ENCODE results near the gene SLC7A6OS.

DNA sequence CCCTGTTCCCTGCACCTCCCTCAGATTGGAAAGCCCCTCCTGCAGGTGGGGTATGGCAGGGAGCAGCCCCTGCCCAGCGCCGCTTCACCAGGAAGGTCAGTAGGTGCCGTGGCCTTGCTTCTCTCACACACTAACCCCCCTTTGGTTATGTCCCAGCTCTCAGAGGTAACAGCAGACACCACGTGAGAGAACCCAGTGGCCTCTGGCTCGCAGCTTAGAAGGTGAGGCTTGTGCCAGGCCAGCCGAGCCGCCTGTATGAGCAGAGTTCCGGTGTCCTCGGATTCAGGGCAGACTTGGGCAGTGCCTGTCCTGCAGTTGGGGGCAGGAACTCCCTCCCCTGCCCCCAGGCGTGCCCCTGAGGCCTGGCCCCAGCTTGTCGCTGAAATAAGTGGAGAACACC lies 47.2 kb upstream of the SLC7A6OS start:
- TF ChIP-seq RAD21 (IDR thresholded peaks at IDR 0.05; ENCODE audit: low read depth) (no peak), TAF1 (IDR thresholded peaks at IDR 0.05; ENCODE audit: low read depth) (no peak), YY1 (IDR thresholded peaks at IDR 0.05; ENCODE audit: low read depth) (no peak), EP300 (IDR thresholded peaks at IDR 0.05; ENCODE audit: borderline replicate concordance) (no peak), CEBPB (IDR thresholded peaks at IDR 0.05) (no peak), EGR1 (IDR thresholded peaks at IDR 0.05) (no peak), FOXM1 (IDR thresholded peaks at IDR 0.05; ENCODE audit: borderline replicate concordance, low read depth) (no peak), NFIC (IDR thresholded peaks at IDR 0.05) (no peak)
- TF ChIP-seq, protein P1, sequence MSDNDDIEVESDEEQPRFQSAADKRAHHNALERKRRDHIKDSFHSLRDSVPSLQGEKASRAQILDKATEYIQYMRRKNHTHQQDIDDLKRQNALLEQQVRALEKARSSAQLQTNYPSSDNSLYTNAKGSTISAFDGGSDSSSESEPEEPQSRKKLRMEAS (IDR thresholded peaks at IDR 0.05), result no peak
- TF ChIP-seq, protein P2, sequence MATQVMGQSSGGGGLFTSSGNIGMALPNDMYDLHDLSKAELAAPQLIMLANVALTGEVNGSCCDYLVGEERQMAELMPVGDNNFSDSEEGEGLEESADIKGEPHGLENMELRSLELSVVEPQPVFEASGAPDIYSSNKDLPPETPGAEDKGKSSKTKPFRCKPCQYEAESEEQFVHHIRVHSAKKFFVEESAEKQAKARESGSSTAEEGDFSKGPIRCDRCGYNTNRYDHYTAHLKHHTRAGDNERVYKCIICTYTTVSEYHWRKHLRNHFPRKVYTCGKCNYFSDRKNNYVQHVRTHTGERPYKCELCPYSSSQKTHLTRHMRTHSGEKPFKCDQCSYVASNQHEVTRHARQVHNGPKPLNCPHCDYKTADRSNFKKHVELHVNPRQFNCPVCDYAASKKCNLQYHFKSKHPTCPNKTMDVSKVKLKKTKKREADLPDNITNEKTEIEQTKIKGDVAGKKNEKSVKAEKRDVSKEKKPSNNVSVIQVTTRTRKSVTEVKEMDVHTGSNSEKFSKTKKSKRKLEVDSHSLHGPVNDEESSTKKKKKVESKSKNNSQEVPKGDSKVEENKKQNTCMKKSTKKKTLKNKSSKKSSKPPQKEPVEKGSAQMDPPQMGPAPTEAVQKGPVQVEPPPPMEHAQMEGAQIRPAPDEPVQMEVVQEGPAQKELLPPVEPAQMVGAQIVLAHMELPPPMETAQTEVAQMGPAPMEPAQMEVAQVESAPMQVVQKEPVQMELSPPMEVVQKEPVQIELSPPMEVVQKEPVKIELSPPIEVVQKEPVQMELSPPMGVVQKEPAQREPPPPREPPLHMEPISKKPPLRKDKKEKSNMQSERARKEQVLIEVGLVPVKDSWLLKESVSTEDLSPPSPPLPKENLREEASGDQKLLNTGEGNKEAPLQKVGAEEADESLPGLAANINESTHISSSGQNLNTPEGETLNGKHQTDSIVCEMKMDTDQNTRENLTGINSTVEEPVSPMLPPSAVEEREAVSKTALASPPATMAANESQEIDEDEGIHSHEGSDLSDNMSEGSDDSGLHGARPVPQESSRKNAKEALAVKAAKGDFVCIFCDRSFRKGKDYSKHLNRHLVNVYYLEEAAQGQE (IDR thresholded peaks at IDR 0.05; ENCODE audit: low read depth), result no peak
- TF ChIP-seq, protein P3, sequence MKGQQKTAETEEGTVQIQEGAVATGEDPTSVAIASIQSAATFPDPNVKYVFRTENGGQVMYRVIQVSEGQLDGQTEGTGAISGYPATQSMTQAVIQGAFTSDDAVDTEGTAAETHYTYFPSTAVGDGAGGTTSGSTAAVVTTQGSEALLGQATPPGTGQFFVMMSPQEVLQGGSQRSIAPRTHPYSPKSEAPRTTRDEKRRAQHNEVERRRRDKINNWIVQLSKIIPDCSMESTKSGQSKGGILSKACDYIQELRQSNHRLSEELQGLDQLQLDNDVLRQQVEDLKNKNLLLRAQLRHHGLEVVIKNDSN (IDR thresholded peaks at IDR 0.05), result no peak

All from Ishikawa (cell line).